ENCODE data around the gene UGT2B28.
"Not testable (repeated sequence)": the region's sequence is repeated elsewhere in the genome, so short reads cannot be mapped to it uniquely, and the experiment has no call there.

UGT2B28 gene

DNA sequence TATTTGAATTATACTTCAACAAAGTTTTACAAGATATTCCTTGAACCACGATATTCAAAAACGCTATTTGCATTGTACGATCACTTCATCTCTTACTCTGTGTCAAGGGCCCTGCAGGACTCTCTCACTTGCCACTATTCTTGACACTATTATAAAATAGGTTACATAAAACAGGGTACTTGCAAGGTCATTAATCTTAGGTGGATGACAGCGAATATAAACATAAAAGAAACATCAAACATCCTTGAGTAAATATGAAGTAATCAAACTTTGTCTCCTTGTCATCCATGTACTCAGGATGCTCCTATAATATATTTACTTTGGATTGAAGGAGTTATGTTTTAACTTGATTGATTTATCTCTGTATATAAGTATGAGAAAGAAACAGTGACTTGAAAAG is at the start of gene UGT2B28:
TSS of gene UGT2B28 (plus strand) at position 395 of the 400 bp plus-strand sequence. CDS start 26 bp downstream, outside the sequence.
- DNase-seq; in situ Hi-C loops (cut with HindIII; ENCODE audit: low pct_ligation_motif_present, low pct_unique_long_range_greater_than_20kb, low sequenced_read_pairs): not testable (repeated sequence)

DNA sequence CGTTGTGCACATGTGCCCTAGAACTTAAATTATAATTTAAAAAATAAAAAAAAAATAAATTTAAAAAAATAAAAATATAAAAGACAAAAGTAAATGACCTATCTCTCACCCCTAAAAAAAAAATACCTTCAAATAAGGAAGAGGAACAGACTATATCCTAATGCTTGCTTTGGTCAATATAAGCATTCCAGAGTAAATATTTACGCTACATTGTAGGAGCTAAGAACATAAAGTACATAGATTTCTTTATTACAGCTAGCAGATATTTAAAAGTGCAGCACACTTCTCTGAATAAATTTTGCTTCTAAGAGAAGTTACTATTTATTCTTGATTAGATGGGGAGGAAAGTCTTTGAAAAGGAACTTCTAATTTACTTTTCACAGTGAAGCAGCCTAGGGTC is 41.2 kb upstream of the UGT2B28 start:
- in situ Hi-C loops (cut with HindIII; ENCODE audit: low pct_ligation_motif_present, low pct_unique_long_range_greater_than_20kb, low sequenced_read_pairs) = no loop called here
- DNase-seq = no peak

DNA sequence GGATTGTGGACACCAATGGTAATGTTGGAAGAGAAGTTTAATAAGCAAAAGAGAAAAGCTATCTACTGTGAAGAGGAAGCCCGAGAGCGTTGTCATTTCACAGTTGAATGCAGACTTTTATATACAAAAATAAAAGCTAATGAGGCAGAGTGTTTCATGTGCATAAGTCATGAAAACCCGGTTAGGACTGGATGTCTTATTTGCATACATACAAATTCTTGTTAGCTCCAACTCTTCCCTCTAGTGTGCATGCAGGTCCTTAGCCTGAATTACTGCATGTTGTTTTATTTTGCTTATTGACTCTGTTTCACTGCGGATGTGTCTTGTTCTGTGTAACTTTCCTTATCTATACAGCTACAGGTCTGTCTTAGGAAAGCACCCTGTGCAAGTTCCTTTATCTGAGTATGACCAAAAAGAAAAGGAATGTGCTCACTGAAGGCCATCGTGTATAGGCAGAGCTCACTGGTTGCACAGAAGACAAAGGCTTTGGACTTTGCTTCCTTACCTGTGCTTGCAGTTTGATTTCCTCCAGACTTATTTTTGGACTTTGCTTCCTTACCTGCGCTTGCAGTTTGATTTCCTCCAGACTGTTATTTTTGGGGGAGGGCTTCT is 40.6 kb upstream of the UGT2B28 start:
- no peak for DNase-seq
- in situ Hi-C loops (cut with HindIII; ENCODE audit: low pct_ligation_motif_present, low pct_unique_long_range_greater_than_20kb, low sequenced_read_pairs) = no loop called here

DNA sequence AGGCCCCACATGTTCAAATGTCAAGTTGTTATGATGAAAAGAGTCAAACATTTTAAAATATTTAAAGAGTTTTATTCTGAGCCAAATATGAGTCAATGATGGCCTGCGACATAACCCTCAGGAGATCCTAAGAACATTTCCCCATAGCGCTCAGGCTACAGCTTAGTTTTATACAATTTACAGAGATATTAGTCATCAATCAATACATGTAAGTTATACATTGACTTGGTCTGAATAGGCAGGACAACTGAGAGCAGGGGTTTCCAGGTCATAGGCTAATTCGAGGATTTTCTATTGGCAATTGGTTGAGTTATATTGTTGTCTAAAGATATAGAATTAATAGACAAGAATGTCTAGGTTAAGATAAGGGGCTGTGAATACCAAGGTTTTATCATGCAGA is 39.5 kb upstream of the UGT2B28 start:
- in situ Hi-C loops (cut with HindIII; ENCODE audit: low pct_ligation_motif_present, low pct_unique_long_range_greater_than_20kb, low sequenced_read_pairs); DNase-seq: not testable (repeated sequence)

DNA sequence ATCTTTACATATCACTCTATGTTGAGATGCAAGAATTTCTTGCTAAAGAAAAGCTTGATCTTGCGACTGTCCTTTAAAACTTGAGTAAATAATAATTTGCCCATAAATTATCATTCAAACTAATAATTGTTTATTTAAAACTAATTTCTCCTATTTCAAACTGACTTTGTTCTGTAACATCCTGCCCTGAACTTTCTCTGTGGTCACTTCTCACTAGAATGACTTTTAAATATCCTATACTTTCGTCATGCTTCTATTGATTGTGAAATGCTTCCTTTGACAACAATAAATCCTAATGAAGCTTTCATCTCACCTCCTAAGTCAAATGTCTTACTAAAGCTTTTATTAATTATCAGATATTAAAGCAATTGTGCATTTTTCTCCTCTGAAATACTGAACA is 38.5 kb upstream of the UGT2B28 start:
- DNase-seq; in situ Hi-C loops (cut with HindIII; ENCODE audit: low pct_ligation_motif_present, low pct_unique_long_range_greater_than_20kb, low sequenced_read_pairs): not testable (repeated sequence)

DNA sequence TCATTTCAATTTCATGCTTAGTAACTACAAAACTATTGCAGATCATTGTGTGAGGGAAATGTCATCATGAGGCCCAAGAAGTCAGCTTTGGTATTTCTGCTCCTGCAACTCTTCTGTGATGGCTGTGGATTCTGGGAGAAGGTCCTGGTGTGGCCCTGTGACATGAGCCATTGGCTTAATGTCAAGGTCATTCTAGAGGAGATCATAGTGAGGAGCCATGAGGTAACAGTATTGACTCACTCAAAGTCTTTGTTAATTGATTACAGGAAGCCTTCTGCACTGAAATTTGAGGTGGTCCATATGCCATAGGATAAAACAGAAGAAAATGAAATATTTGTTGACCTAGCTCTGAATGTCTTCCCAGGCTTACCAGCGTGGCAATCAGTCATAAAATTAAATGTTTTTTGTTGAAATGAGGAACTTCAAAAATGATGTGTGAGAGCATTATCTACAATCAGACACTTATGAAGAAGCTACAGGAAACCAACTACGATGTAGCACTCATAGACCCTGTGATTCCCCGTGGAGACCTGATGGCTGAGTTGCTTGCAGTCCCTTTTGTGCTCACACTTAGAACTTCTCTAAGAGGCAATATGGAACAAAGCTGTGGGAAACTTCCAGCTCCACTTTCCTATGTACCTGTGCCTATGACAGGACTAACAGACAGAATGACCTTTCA is 37.6 kb upstream of the UGT2B28 start:
- DNase-seq; in situ Hi-C loops (cut with HindIII; ENCODE audit: low pct_ligation_motif_present, low pct_unique_long_range_greater_than_20kb, low sequenced_read_pairs): not testable (repeated sequence)

DNA sequence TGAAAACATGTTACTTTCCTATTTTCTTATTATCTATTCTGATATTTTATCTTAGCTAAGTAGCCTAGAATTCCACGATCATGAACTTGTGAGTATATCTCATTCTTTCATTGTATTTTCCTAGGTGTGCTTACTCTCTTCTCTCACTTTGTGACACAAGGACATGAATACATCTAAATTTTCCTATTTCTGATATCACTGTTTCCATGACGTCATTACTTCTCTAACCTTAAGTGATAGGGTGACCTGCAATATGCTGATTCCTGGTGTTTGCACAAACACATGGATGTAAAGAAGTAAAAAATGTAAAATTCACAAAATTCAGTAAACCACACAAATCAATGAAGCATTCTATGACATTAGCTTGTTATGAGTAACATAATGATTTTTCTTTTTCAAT is 29.4 kb upstream of the UGT2B28 start:
- DNase-seq; in situ Hi-C loops (cut with HindIII; ENCODE audit: low pct_ligation_motif_present, low pct_unique_long_range_greater_than_20kb, low sequenced_read_pairs): not testable (repeated sequence)

DNA sequence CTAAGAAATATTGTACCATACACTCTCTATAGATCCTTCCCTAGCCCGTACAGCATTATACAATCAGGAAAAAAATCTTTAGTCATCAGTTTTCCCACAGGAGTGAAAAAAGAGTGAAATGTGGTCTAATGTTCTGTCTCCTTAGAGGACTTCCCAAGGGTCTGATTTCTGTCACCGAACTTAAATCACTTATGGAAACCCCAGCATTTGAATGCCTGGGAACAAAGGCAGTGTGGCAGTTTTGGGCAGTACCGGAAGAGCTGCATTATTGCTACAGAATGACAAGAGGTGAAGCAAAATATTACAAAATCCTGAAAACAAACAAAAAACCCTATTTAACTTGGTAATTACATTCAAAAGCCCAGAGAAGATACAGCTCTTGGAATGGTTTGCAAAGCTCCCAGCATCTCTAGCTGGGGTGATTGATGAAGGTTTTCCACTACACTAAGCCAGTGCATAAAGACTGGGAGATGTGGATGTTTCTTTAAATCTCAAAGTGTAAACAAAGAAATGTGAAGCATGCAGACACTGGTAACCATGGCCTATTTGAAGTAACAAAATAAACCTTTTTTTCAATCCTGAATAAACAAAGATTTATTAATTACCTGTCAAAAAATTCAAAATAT is 27.0 kb upstream of the UGT2B28 start:
- DNase-seq; in situ Hi-C loops (cut with HindIII; ENCODE audit: low pct_ligation_motif_present, low pct_unique_long_range_greater_than_20kb, low sequenced_read_pairs): not testable (repeated sequence)

DNA sequence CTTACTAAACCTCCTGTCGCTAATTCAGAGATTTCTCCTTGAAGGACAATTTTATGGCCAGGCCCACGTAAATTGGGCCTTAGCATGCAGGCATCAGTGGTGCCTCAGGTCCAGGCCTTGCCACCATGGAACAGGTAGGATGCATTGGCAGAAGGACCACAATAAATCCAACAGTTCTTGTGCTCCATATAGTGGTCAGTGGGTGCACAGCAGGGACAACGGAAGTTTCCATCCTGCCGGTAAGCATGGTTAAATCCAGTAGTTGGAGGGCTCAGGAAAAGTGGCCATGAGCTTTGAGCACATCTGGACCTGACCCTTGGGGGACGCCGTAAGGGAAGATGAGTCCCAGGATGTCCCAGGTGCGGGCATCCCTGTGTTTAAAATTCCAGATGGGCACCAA is 11.7 kb upstream of the UGT2B28 start:
- in situ Hi-C loops (cut with HindIII; ENCODE audit: low pct_ligation_motif_present, low pct_unique_long_range_greater_than_20kb, low sequenced_read_pairs); DNase-seq: not testable (repeated sequence)

DNA sequence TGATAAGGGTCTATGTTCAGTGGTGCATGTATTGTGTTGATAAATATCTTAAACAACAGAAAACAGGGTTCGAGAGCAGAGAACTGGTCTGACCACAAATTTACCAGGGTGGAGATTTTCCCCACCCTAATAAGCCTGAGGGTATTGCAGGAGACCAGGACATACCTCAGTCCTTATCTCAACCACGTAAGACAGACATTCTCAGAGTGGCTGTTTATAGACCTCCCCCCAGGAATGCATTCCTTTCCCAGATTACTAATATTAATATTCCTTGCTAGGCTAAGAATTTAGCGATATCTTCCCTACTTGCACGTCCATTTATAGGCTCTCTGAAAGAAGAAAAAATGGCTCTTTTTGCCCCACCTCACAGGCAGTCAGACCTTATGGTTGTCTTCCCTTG is 16.1 kb downstream of the UGT2B28 start:
- in situ Hi-C loops (cut with HindIII; ENCODE audit: low pct_ligation_motif_present, low pct_unique_long_range_greater_than_20kb, low sequenced_read_pairs); DNase-seq: not testable (repeated sequence)

DNA sequence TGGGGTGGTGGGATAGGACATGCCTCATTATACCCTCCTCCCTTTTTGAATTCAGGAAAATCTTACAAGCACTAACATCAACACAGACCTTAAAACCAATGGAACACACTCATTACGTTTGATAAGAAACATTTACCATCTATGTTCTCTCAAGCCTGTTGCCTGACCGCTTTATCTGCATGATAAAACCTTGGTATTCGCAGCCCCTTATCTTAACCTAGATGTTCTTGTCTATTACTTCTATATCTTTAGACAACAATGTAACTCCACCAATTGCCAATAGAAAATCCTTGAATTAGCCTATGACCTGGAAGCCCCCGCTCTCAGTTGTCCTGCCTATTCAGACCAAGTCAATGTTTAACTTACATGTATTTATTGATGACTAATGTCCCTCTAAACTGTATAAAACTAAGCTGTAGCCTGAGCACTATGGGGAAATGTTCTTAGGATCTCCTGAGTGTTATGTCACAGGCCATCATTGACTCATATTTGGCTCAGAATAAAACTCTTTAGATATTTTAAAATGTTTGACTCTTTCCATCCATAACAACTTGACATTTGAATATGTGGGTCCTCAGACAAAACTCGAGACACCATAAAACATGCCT is 28.3 kb downstream of the UGT2B28 start:
- in situ Hi-C loops (cut with HindIII; ENCODE audit: low pct_ligation_motif_present, low pct_unique_long_range_greater_than_20kb, low sequenced_read_pairs); DNase-seq: not testable (repeated sequence)

DNA sequence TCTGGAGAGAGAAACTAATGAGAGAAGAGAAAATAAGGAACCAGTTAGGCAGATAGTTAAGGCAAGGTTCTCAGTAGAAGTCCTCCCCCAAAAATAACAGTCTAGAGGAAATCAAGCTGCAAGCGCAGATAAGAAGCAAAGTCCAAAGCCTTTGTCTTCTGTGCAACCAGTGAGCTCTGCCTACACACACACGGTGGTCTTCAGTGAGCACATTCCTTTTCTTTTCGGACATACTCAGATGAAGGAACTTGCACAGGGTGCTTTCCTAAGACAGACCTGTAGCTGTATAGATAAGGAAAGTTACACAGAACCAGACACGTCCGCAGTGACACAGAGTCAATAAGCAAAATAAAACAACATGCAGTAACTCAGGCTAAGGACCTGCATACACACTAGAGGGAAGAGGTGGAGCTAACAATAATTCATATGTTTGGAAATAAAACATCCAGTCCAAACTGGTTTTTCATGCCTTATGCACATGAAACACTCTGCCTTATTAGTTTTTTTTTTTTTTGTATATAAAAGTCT is 29.3 kb downstream of the UGT2B28 start:
- DNase-seq; in situ Hi-C loops (cut with HindIII; ENCODE audit: low pct_ligation_motif_present, low pct_unique_long_range_greater_than_20kb, low sequenced_read_pairs): not testable (repeated sequence)

DNA sequence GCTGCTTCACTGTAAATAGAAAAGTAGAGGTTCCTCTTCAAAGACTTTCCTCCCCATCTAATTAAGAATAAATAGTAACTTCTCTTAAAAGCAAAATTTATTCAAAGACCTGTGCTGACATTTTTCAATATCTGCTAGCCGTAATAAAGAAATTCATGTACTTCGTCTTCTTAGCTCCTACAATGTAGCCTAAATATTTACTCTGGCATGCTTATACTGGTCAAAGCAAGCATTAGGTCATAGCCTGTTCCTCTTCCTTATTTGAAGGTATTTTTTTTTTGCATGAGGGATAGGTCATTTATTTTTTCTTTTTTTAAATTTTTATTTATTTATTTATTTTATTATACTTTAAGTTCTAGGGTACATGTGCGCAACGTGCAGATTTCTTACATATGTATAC is 30.0 kb downstream of the UGT2B28 start:
- in situ Hi-C loops (cut with HindIII; ENCODE audit: low pct_ligation_motif_present, low pct_unique_long_range_greater_than_20kb, low sequenced_read_pairs); DNase-seq: not testable (repeated sequence)

DNA sequence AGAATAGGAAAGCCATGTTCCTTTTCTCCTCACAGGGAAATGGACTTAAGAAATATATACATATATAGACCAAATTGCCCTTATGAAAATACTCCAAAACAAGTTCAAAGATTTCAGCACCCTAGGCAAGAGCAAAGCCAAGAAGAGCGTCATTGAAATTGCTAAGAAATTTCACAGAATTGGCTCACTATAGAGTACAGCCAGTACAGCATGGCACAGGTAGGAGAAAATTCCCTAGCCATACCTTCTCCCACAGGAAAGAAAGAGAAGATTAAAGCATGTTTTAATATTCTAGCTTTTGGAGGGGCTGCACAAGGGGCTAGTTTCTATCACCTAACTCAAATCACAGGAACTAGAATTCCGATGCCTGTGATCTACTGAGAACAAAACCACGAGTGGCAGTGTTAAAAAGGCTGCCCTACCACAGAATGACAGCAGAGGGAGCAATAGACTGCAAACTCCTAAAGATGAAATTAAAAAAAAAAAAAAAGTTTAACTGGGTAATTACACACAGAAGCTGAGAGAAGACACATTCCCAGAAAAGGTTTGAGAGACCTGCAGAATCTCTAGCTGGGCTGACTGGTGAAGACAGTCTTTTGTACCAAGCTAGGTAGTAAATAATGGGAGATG is 37.5 kb downstream of the UGT2B28 start:
- in situ Hi-C loops (cut with HindIII; ENCODE audit: low pct_ligation_motif_present, low pct_unique_long_range_greater_than_20kb, low sequenced_read_pairs) = not testable (repeated sequence)
- DNase-seq = peak; percentile 35

DNA sequence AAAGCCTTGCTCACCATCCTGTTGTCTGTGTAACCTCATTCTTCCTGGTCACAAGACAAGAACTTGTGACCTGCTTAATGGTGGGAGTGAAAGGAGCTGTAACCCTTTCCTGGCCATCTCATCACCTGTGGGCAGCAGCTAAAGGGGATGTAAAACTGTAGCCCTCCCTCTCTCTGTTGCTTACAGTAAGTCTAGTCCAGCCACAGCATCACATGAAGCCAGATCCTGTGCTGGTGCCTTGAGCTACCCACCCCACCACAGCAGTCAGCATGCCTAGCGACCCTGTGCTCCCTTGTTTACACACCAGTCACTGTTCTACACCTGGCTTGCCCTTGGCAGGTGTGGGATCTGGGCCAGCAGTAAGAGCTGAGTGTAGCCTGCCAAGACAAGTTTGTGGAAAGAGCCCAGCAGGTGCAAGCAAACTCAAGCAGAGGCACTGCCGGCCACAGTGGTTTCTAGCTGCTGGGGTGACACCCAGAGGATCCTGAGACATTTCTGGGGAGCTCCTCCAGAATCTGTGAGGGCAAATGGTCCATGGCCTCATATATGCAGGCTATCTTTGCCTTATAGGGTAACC is 41.0 kb downstream of the UGT2B28 start:
- in situ Hi-C loops (cut with HindIII; ENCODE audit: low pct_ligation_motif_present, low pct_unique_long_range_greater_than_20kb, low sequenced_read_pairs) = no loop called here
- no peak for DNase-seq

DNA sequence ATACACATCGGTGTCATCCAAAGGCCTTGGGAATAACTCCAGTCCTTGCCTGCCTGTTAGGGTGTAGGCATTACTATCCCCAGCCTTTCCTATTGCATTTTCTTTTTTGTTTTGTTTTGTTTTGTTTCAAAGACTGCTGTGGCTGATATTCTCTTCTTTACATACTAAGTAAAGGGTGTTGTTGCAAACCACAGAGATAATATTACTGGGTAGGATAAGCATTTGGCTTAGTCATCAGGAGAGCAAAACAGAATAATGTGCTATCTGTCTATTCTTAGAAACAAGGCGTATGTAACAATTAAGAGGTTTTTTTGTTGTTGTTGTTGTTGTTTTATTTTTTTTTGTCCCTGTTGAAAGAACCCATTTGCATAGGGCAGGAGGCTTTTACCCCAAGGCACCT is 41.8 kb downstream of the UGT2B28 start:
- in situ Hi-C loops (cut with HindIII; ENCODE audit: low pct_ligation_motif_present, low pct_unique_long_range_greater_than_20kb, low sequenced_read_pairs) = no loop called here
- DNase-seq = no peak

DNA sequence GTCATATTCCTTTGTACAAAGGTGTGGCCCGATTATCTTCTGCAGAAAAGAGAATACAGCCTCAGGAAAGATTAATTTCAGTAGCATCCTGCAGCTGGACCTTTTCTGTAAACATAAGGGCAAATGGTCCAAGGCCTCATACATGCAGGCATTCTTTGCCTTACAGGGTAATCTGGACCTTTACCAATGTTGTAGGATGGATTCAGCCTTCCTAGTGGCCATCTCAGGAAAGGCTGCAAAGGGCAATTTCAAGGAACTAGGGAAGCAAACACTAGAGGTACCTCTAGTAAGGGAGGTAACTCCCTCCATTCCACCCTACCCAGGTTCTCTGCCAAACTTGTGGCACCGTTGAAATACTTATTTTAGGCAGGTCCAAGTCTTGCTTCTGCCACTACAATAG is 43.0 kb downstream of the UGT2B28 start:
- in situ Hi-C loops (cut with HindIII; ENCODE audit: low pct_ligation_motif_present, low pct_unique_long_range_greater_than_20kb, low sequenced_read_pairs) = no loop called here
- no peak for DNase-seq

DNA sequence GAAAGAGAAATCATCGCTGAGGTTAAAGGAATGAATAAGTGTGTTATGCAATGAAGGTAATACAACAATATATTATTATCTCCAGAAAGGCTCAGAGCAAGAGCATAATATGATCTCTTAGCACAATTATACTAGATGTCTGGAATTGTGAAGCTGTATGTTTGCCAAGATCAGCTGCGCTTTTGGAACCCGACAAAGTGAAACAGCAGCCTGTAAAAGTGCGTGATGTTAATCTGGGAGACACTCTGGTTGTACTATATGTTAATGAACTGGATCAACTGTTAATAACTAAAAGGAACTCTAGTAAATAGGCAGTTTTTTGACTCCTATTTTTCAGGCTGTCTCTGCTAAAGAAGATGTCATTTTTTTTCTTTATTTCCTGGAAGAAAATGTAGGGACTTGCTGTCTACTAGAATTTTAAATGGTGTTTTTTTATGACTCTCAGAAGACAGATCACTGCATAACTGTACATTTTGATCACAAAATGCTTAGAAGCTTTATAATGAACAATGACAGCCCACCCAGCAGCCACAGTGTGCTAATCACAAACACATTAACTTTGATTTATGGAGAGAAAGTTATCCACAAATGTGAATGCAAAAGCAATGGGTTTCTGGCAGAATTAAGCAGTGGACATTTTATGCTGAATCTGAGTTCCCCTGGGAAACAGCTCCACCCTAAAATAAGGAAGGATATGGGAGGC is 50.2 kb downstream of the UGT2B28 start:
- no peak for DNase-seq
- in situ Hi-C loops (cut with HindIII; ENCODE audit: low pct_ligation_motif_present, low pct_unique_long_range_greater_than_20kb, low sequenced_read_pairs) = no loop called here

Measured in ACHN (cell line).